ENCODE measurements around the gene UMAD1. TPM values are rescaled to one million over a fixed set of nuclear protein-coding genes. Genes with fewer than 3 reads are reported as not detected.

The UMAD1 gene
- total and polyA plus RNA-seq, 2 donors (not counting 3 experiments of a cell fraction or from before 2014, with no cell fraction given) = 5.6 to 6.6 TPM

GRCh38 chr7:7742223-7742622 is 101.7 kb downstream of the UMAD1 start:
- Histone ChIP-seq H3K4me1 (ENCODE audit: control insufficient read depth, extremely low read depth, insufficient read depth, low read length) (no peaks in the 10 kb centered on the region), H3K36me3 (ENCODE audit: control insufficient read depth in 2 of 2, extremely low read depth in 1 of 2, insufficient read depth in 2 of 2, low read length in 2 of 2) (no peaks in the 10 kb centered on the region), H3K79me2 (ENCODE audit: control insufficient read depth, insufficient read depth, low read length) (no peaks in the 10 kb centered on the region), H4K20me1 (replicated peaks; ENCODE audit: control insufficient read depth, extremely low read depth, insufficient read depth, low read length) (no peaks in the 10 kb centered on the region), H3K27me3 (ENCODE audit: control insufficient read depth in 2 of 2, insufficient read depth in 2 of 2, low read length in 2 of 2) (no peaks in the 10 kb centered on the region), H3K4me2 (ENCODE audit: insufficient read depth, low read length) (no peak overlapping the region), H2AFZ (ENCODE audit: low read depth, low read length) (no peak overlapping the region), H3K4me3 (replicated peaks in 1 of 3; ENCODE audit: insufficient read depth in 1 of 3, low read depth in 1 of 3, low read length in 3 of 3) (no peak overlapping the region), H3K9ac (replicated peaks; ENCODE audit: extremely low read depth, insufficient read depth, low read length) (no peak overlapping the region), H3K9me3 (replicated peaks; ENCODE audit: control insufficient read depth, insufficient read depth, low read length) (no peaks in the 10 kb centered on the region), H3K9me1 (replicated peaks; ENCODE audit: control insufficient read depth, extremely low read depth, insufficient read depth, low read length) (no peaks in the 10 kb centered on the region), H3K27ac (ENCODE audit: insufficient read depth, low read depth, low read length) (no peak overlapping the region)
- dilution Hi-C loops (cut with MboI; ENCODE audit: extremely low pct_ligation_motif_present, low sequenced_read_pairs) (no loop called here), intact Hi-C loops (cut with micrococcal nuclease) (no loop called here)
- TF ChIP-seq FOS (IDR thresholded peaks at IDR 0.05; ENCODE audit: borderline replicate concordance, insufficient read depth, low read length) = no peak
- TF ChIP-seq POLR2AphosphoS5 (IDR thresholded peaks at IDR 0.05; ENCODE audit: insufficient read depth, low read depth, low read length) = no peak
- no peak for TF ChIP-seq GATA2 (IDR thresholded peaks at IDR 0.05; ENCODE audit: insufficient read depth, insufficient read length, low read depth, low read length)
- TF ChIP-seq EZH2 (IDR thresholded peaks at IDR 0.05; ENCODE audit: borderline replicate concordance, low read depth, low read length, severe bottlenecking) = no peak
- TF ChIP-seq POLR2A (IDR thresholded peaks at IDR 0.05; ENCODE audit: low read depth, low read length) = no peak
- TF ChIP-seq MYC (IDR thresholded peaks at IDR 0.05; ENCODE audit: low read depth, low read length) = no peak
- no peak for TF ChIP-seq MAX (IDR thresholded peaks at IDR 0.05; ENCODE audit: insufficient read depth, insufficient read length)
- TF ChIP-seq CTCF (IDR thresholded peaks at IDR 0.05; ENCODE audit: extremely low read depth in 1 of 2, insufficient read depth in 1 of 2, low read depth in 1 of 2, low read length in 2 of 2) = no peak
- no peak for TF ChIP-seq JUN (IDR thresholded peaks at IDR 0.05; ENCODE audit: borderline replicate concordance, insufficient read depth, insufficient read length, low read depth)
- DNase-seq (ENCODE audit: low read depth, low spot score) (no peak), FAIRE-seq (no peak)
- ChIA-PET POLR2A (no interaction called here), CTCF (no interaction called here)
- no TSS peak for BruUV-seq (replicated peaks)
